NCI-H510A (cell line): ENCODE measurements around the gene FOLR1.

Source experiments
- DNase-seq: peaks from one replicate; lab custom pipeline; 2025; lab: John Stamatoyannopoulos, UW

FOLR1 gene

GRCh38 chr11:72223615-72224563 lies 31.9 kb downstream of the FOLR1 start:
- DNase-seq, result peak; percentile 79

- no peak for DNase-seq
These were observed 32.8 kb downstream of the FOLR1 start, which contains the start of gene INPPL1 for GRCh38 chr11:72224564-72225410. INPPL1 (plus strand) TSS chr11:72224767; CDS start chr11:72224985, 218 bp downstream.

GRCh38 chr11:72225411-72225951 lies 33.5 kb downstream of the FOLR1 start:
- no peak for DNase-seq

- DNase-seq, result no peak
These were observed 34.8 kb downstream of the FOLR1 start for GRCh38 chr11:72226701-72227100.

- peak; percentile 89 for DNase-seq
These were observed 35.6 kb downstream of the FOLR1 start for GRCh38 chr11:72227316-72228228.

GRCh38 chr11:72228229-72228843 lies 36.4 kb downstream of the FOLR1 start:
- DNase-seq, result peak; percentile 26

- no peak for DNase-seq
These were observed 36.9 kb downstream of the FOLR1 start for GRCh38 chr11:72228844-72229231.

GRCh38 chr11:72229336-72229924 lies 37.5 kb downstream of the FOLR1 start:
- DNase-seq, result no peak

- no peak for DNase-seq
These were observed 38.2 kb downstream of the FOLR1 start for GRCh38 chr11:72229925-72230763.

GRCh38 chr11:72230764-72231365 lies 38.9 kb downstream of the FOLR1 start:
- DNase-seq, result no peak

GRCh38 chr11:72231396-72232259 lies 39.7 kb downstream of the FOLR1 start:
- no peak for DNase-seq

- no peak for DNase-seq
These were observed 40.5 kb downstream of the FOLR1 start for GRCh38 chr11:72232260-72233055.

- DNase-seq, result no peak
These were observed 41.3 kb downstream of the FOLR1 start for GRCh38 chr11:72233056-72233772.

GRCh38 chr11:72233773-72234513 lies 42.0 kb downstream of the FOLR1 start:
- DNase-seq, result no peak

GRCh38 chr11:72234514-72234830 lies 42.5 kb downstream of the FOLR1 start:
- no peak for DNase-seq

- no peak for DNase-seq
These were observed 43.0 kb downstream of the FOLR1 start for GRCh38 chr11:72234920-72235319.
